Small intestine (tissue), 7 donors: Measurements from ENCODE around the gene AMY2B. TPM values are rescaled to one million over a fixed set of nuclear protein-coding genes. Genes with fewer than 3 reads are reported as not detected.
"Not testable (repeated sequence)": the region's sequence is repeated elsewhere in the genome, so short reads cannot be mapped to it uniquely, and the experiment has no call there.

Source experiments
- DNase-seq, 2 donors: peaks; one replicate each; pipeline versions ENCODE4 v3.0.0 to v3.0.0-alpha.2; 2013
- FAIRE-seq: peaks from 2 replicates; lab custom pipeline; 2012; peaks lifted over from hg19 to GRCh38; lab: Jason Lieb, UNC
- H3K27ac ChIP-seq, 3 donors: one replicate each; pipeline ENCODE4 v1.5.1; 2013; ENCODE audit warnings: low read length in 2 of 3, mild to moderate bottlenecking in 2 of 3, control low read depth in 1 of 3, inconsistent platforms in 1 of 3, low read depth in 1 of 3, moderate library complexity in 1 of 3
- H3K27me3 ChIP-seq, 3 donors: one replicate each; pipeline ENCODE4 v1.6.1; 2013; ENCODE audit warnings: low read length in 3 of 3, inconsistent platforms in 1 of 3; ENCODE audit not compliant: control insufficient read depth in 3 of 3, insufficient read depth in 3 of 3
- H3K36me3 ChIP-seq, 3 donors: one replicate each; pipeline ENCODE4 v1.6.1; 2013; ENCODE audit warnings: low read length in 3 of 3, inconsistent platforms in 1 of 3, low read depth in 1 of 3, mild to moderate bottlenecking in 1 of 3, moderate library complexity in 1 of 3; ENCODE audit not compliant: control insufficient read depth in 3 of 3, insufficient read depth in 2 of 3
- H3K4me1 ChIP-seq, 3 donors: one replicate each; pipeline ENCODE4 v1.6.1; 2013; ENCODE audit warnings: low read length in 2 of 3, inconsistent platforms in 1 of 3, low read depth in 1 of 3, mild to moderate bottlenecking in 1 of 3, moderate library complexity in 1 of 3; ENCODE audit not compliant: control insufficient read depth in 3 of 3, insufficient read depth in 2 of 3
- H3K4me3 ChIP-seq, 3 donors: one replicate each; pipeline ENCODE4 v1.5.1; 2013; ENCODE audit warnings: low read length in 3 of 3, control low read depth in 1 of 3, inconsistent platforms in 1 of 3, low read depth in 1 of 3, mild to moderate bottlenecking in 1 of 3, moderate library complexity in 1 of 3
- H3K9me3 ChIP-seq, 2 donors: one replicate each; pipeline ENCODE4 v1.6.1; 2013; ENCODE audit warnings: low read depth in 1 of 2, low read length in 1 of 2; ENCODE audit not compliant: control insufficient read depth in 2 of 2, insufficient read depth in 1 of 2
- WGBS, 3 donors: extraction: QIAGEN DNeasy Blood & Tissue Kit; methylation state at CpG; one replicate each; pipeline ENCODE4 v1.1.7; 2013; 5-methylcytosine and 5-hydroxymethylcytosine counted together
- polyA plus RNA-seq, 4 donors: library from polyadenylated mRNA; stranded (reverse) in 3 of 4; unstranded in 1 of 4; fragments of 200-250 nt in 3 of 4; fragments of 120-200 nt in 1 of 4; gene quantifications; one replicate each; pipeline versions ENCODE4 v1.2.1 to v1.2.3, GENCODE V29; 2013
- donor health status: healthy with polysubstance abuse.
- donor health status: control.
- donor health status: control.
- donor health status: Bipolar disorder and iron deficiency.
- donor health status: healthy.

The AMY2B gene
- polyA plus RNA-seq, 4 donors = 5.7 to 33.3 (median 24.0) TPM

DNA sequence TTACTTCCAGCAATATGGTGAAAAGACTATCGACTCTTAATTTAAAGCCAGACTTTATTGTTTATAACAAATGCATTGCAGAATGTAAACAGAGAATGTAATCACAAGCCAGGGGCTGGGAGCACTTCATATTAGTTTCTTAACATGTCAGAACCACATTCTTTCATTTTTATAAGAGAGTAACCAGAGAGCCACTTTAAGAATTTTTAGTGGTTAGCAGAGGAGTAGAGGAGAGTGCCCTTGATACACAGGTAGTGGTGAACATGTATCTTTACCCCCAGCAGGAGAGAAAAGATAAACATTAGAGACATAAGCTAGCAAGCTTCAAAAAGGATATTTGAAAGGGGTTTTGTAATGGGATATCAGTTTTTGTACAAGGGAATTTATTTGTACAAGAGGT lies 11.1 kb downstream of the AMY2B start:
- Histone ChIP-seq H3K4me3 (no peak overlapping the region), H3K4me1 (no peaks in the 10 kb centered on the region), H3K27me3 (no peaks in the 10 kb centered on the region), H3K9me3 (no peaks in the 10 kb centered on the region), H3K36me3 (no peaks in the 10 kb centered on the region), H3K27ac (no peak overlapping the region)
- 57 to 81% (median 79%) methylated on average over 1 of the region's 1 CpG for WGBS, 3 donors
- DNase-seq (no peak), FAIRE-seq (no peak)

DNA sequence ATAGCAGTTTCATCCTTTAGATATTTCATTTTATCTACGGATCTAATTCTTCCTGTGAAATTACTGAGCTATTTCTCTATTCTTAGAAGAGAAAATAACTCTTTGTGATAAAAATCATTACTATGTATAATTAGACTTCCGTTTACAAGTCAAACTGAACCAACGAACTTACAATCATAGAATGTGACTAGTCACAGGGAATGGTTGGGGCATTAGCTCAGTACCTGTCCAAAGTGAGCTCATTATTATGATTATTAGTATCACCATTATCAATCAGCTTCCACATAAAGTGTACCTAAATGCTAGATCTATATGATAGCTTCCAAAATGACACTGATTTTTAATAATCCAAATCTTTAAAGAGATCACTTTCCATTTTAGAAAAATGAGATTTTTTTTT lies 12.5 kb downstream of the AMY2B start:
- DNase-seq (no peak), FAIRE-seq (no peak)
- no peaks in the 10 kb centered on the region for H3K4me1 ChIP-seq
- H3K9me3 ChIP-seq = peaks cover 0 to 7% of the 10 kb centered on the region in 2 donors
- no peak overlapping the region for H3K4me3 ChIP-seq
- H3K27ac ChIP-seq = no peak overlapping the region
- no peaks in the 10 kb centered on the region for H3K27me3 ChIP-seq
- no peaks in the 10 kb centered on the region for H3K36me3 ChIP-seq
- 74 to 79% (median 75%) methylated on average over 3 of the region's 3 CpGs for WGBS, 3 donors

DNA sequence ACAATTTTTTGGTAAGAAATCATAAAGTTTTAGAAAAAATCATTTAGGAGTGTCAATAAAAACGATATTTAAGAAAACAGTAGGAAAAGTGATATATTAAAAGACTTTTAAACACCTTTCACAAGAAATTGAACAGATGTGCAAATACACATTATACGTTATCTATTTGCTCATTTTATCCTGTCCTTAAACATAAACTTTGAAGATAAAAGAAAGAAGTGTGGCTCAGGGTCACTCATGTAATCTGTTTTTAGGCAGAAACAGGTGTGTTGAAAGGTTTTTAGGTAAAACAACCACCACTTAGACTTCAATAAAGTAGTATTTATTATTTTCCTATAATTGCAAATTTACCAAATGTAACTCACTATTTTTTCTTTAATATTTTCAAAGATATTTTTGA lies 13.1 kb downstream of the AMY2B start:
- no peak for DNase-seq
- H3K9me3 ChIP-seq = peaks cover 0 to 13% of the 10 kb centered on the region in 2 donors
- 58 to 76% (median 70%) methylated on average over 2 of the region's 2 CpGs for WGBS, 3 donors
- H3K27ac ChIP-seq = no peak overlapping the region
- no peaks in the 10 kb centered on the region for H3K27me3 ChIP-seq
- no peaks in the 10 kb centered on the region for H3K36me3 ChIP-seq
- H3K4me1 ChIP-seq = no peaks in the 10 kb centered on the region
- no peak overlapping the region for H3K4me3 ChIP-seq
- FAIRE-seq = no peak

DNA sequence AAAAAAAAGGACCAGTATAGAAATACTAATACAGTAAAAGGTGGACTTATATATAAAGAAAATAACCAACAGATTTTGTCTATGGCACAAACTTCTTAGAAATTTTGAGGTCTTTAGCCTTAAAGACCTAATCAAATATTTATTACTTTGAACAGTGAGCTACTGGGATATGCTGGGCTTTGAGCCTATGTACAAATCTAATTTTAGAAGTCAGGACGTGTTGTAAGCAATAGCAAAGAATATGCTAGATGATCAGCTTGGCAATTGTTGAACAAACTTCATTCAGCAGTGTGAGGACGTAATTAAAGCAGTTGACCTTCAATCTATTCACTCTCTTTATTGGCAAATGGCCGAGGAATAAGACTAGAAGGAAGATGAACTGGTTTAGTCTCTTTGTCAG lies 31.4 kb downstream of the AMY2B start:
- not testable (repeated sequence) for H3K9me3 ChIP-seq, DNase-seq, H3K27me3 ChIP-seq, H3K4me3 ChIP-seq, H3K36me3 ChIP-seq, H3K4me1 ChIP-seq, H3K27ac ChIP-seq
- FAIRE-seq = peak; percentile 5
- WGBS, 3 donors = no CpG with 5 or more reads among the region's 3 CpGs

DNA sequence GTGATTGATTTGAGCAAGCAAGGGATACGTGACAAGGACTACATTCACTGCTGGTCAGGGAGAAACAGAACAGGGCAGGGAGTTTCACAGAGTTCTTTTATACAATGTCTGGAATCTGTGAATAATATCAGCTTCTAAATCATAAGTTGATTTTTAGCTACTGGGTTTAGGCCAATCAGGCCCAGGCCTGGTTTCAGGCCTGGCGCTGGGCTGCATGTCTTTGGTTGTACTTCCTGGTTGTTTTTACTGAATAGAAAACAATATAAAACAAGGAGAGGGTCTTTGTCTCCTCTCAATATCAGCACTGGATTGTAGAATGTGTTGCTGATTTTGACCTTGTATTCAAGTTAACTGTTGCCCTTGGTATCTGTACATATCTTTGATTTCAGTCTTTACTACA lies 45.0 kb downstream of the AMY2B start:
- H3K27me3 ChIP-seq = no peaks in the 10 kb centered on the region
- DNase-seq = no peak
- 86 to 90% (median 87%) methylated on average over 2 of the region's 2 CpGs for WGBS, 3 donors
- H3K27ac ChIP-seq = no peak overlapping the region
- H3K9me3 ChIP-seq = no peaks in the 10 kb centered on the region
- no peak for FAIRE-seq
- no peaks in the 10 kb centered on the region for H3K4me1 ChIP-seq
- no peaks in the 10 kb centered on the region for H3K36me3 ChIP-seq
- H3K4me3 ChIP-seq = no peak overlapping the region

DNA sequence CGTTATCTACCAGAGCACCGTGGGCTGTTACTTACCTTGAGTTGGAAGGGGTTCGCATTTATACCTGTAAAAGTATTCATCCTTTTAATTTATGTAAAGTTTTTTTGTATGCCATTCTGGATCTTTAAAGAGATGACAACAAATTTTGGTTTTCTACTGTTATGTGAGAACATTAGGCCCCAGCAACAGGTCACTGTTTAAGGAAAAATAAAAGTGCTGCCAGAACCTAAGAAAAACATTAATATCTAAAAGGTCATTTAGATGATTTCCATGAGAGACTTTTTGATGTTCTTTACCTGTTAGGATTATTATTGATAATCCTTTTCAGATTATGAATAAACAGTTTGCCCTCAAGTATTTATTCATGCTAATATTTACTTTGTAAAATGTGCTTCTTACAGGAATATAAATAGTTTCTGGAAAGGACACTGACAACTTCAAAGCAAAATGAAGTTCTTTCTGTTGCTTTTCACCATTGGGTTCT lies 45.6 kb downstream of the AMY2B start, which contains the start of gene AMY2A:
TSS of gene AMY2A (plus strand) at position 434 of the 484 bp plus-strand sequence. CDS start at position 448, 14 bp downstream.
- not testable (repeated sequence) for FAIRE-seq, H3K4me3 ChIP-seq, H3K27me3 ChIP-seq, DNase-seq, H3K4me1 ChIP-seq, H3K27ac ChIP-seq, H3K36me3 ChIP-seq, H3K9me3 ChIP-seq
- WGBS, 3 donors = 86 to 90% (median 87%) methylated on average over 3 of the region's 3 CpGs

DNA sequence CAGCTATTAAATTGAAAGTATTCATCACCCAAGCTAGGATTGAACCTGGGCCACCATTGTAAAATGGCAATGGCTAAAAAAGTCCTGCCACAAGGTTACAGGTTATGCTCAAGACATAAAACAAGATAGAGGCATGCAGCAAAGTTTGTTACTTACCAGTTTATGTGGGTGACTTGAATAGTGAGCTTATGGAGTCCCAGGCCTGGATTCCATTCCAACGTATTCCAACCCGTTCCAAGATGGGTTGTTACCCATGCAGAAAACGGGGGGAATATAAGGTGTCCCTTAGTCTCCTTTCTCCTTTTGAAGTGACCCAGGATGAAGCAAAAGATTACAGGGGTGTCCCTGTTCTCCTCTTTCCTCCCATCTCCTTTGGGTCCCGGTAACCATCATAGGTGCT lies 56.0 kb downstream of the AMY2B start:
- H3K27me3 ChIP-seq, H3K27ac ChIP-seq, H3K36me3 ChIP-seq, H3K4me3 ChIP-seq, FAIRE-seq, H3K4me1 ChIP-seq, DNase-seq, H3K9me3 ChIP-seq: not testable (repeated sequence)
- 77 to 89% (median 88%) methylated on average over 3 of the region's 4 CpGs for WGBS, 3 donors

Other genes with a start within 250 kb of the AMY2B start
- gene RNPC3, start 45.9 kb upstream of the AMY2B start, polyA plus RNA-seq = 10 to 100 TPM in 1 of 4 donors, 1 to 10 TPM in 3; 3.1 to 44.8 (median 7.4) TPM
- gene AMY2A, start 45.8 kb downstream of the AMY2B start, polyA plus RNA-seq = 1 to 10 TPM in 2 of 4 donors, not detected in 2; 1.6 to 2.7 TPM
- gene AMY1A, start 84.2 kb downstream of the AMY2B start, polyA plus RNA-seq = not detected
- not detected for gene AMY1B, start 124.6 kb downstream of the AMY2B start, polyA plus RNA-seq
- gene AMY1C, start 178.3 kb downstream of the AMY2B start, polyA plus RNA-seq = not detected